ENCODE results near the gene SLC6A1.
"Not testable (repeated sequence)": the region's sequence is repeated elsewhere in the genome, so short reads cannot be mapped to it uniquely, and the experiment has no call there.

Gene SLC6A1

GRCh38 chr3:11059799-11060115 is 67.2 kb downstream of the SLC6A1 start:
- no peak for DNase-seq (ENCODE audit: low read depth in 2 of 2)

- DNase-seq (ENCODE audit: low read depth in 2 of 2), result no peak
These were observed 68.1 kb downstream of the SLC6A1 start for GRCh38 chr3:11060500-11061251.

- DNase-seq (ENCODE audit: low read depth in 2 of 2), result not testable (repeated sequence)
These were observed 68.8 kb downstream of the SLC6A1 start for GRCh38 chr3:11061268-11061871.

GRCh38 chr3:11062704-11063103 is 70.2 kb downstream of the SLC6A1 start:
- DNase-seq (ENCODE audit: low read depth in 2 of 2), result no peak

- DNase-seq (ENCODE audit: low read depth in 2 of 2), result no peak
These were observed 78.7 kb downstream of the SLC6A1 start for GRCh38 chr3:11071096-11071755.

- no peak for DNase-seq (ENCODE audit: low read depth in 2 of 2)
These were observed 80.1 kb downstream of the SLC6A1 start for GRCh38 chr3:11072631-11073030.

GRCh38 chr3:11074011-11074410 is 81.5 kb downstream of the SLC6A1 start:
- DNase-seq (ENCODE audit: low read depth in 2 of 2), result no peak

- no peak for DNase-seq (ENCODE audit: low read depth in 2 of 2)
These were observed 81.9 kb downstream of the SLC6A1 start for GRCh38 chr3:11074451-11074850.

- not testable (repeated sequence) for DNase-seq (ENCODE audit: low read depth in 2 of 2)
These were observed 82.6 kb downstream of the SLC6A1 start for GRCh38 chr3:11075122-11075521.

- no peak for DNase-seq (ENCODE audit: low read depth in 2 of 2)
These were observed 84.2 kb downstream of the SLC6A1 start for GRCh38 chr3:11076711-11077110.

- DNase-seq (ENCODE audit: low read depth in 2 of 2), result no peak
These were observed 84.9 kb downstream of the SLC6A1 start for GRCh38 chr3:11077466-11077865.

- no peak for DNase-seq (ENCODE audit: low read depth in 2 of 2)
These were observed 86.4 kb downstream of the SLC6A1 start for GRCh38 chr3:11078826-11079515.

GRCh38 chr3:11080492-11080891 is 87.9 kb downstream of the SLC6A1 start:
- DNase-seq (ENCODE audit: low read depth in 2 of 2), result no peak

GRCh38 chr3:11084098-11084497 is 91.5 kb downstream of the SLC6A1 start:
- DNase-seq (ENCODE audit: low read depth in 2 of 2), result no peak

GRCh38 chr3:11084677-11085076 is 92.1 kb downstream of the SLC6A1 start:
- no peak for DNase-seq (ENCODE audit: low read depth in 2 of 2)

GRCh38 chr3:11085093-11085840 is 92.7 kb downstream of the SLC6A1 start:
- no peak for DNase-seq (ENCODE audit: low read depth in 2 of 2)

- DNase-seq (ENCODE audit: low read depth in 2 of 2), result no peak
These were observed 94.3 kb downstream of the SLC6A1 start for GRCh38 chr3:11086856-11087255.

- no peak for DNase-seq (ENCODE audit: low read depth in 2 of 2)
These were observed 95.5 kb downstream of the SLC6A1 start for GRCh38 chr3:11088066-11088465.

GRCh38 chr3:11088831-11089230 is 96.3 kb downstream of the SLC6A1 start:
- no peak for DNase-seq (ENCODE audit: low read depth in 2 of 2)
